HepG2 (cell line): Measurements from ENCODE around the gene ATP7B. TPM values are rescaled to one million over a fixed set of nuclear protein-coding genes. Genes with fewer than 3 reads are reported as not detected.

Source experiments
- ATAC-seq: fragments of 200-7000 bp; cut with Tn5 transposase; 3 replicates; pipeline ENCODE4 v1.9.1; 2020; ENCODE audit warnings: mild to moderate bottlenecking, moderate library complexity
- BruUV-seq: library from RNA; stranded (reverse); fragments of 400-500 nt; replicated peaks from 2 replicates; lab custom pipeline; 2021; lab: Mats Ljungman, UMichigan
- CTCF ChIA-PET: fragments of 300-600 bp; formaldehyde crosslinking; extraction: SDS; loops from one replicate; lab custom pipeline; 2021; ENCODE audit warnings: low total read pairs, inconsistent platforms, low intra/inter-chr PET ratio; lab: Yijun Ruan, JAX
- POLR2A ChIA-PET: fragments of 350-600 bp; sonication (Branson Sonifier 250); formaldehyde crosslinking; loops from one replicate; lab custom pipeline; 2020; ENCODE audit warnings: antibody characterized with exemption, inconsistent platforms; lab: Yijun Ruan, JAX
- DNase-seq: peaks from one replicate; pipeline ENCODE4 v3.0.0-alpha.2; 2015; ENCODE audit warnings: low spot score
- FAIRE-seq: peaks from 3 replicates; lab custom pipeline; 2011; peaks lifted over from hg19 to GRCh38; lab: Jason Lieb, UNC
- H2AFZ ChIP-seq: one replicate; pipeline ENCODE4 v1.6.1; 2011; ENCODE audit warnings: low read length, inconsistent platforms
- H3K27ac ChIP-seq: fragments of 300-600 bp; 3 replicates; pipeline ENCODE4 v1.8.0; 2011; ENCODE audit warnings: mixed run types, mild to moderate bottlenecking, mixed read lengths, low read length, inconsistent platforms; ENCODE audit not compliant: insufficient read depth; ENCODE audit errors: extremely low read length
- H3K27me3 ChIP-seq, 2 experiments: fragments of 200-600 bp in 1 of 2; 2 replicates in 1 of 2; 3 replicates in 1 of 2; pipeline versions ENCODE4 v1.6.0 to v1.8.0; 2011; ENCODE audit warnings: low read length in 2 of 2, mild to moderate bottlenecking in 2 of 2, moderate library complexity in 2 of 2, inconsistent platforms in 1 of 2; ENCODE audit not compliant: insufficient read depth in 2 of 2, control insufficient read depth in 1 of 2
- H3K36me3 ChIP-seq, 2 experiments: fragments of 200-600 bp in 1 of 2; replicated peaks in 1 of 2; 2 replicates in 1 of 2; 3 replicates in 1 of 2; pipeline versions ENCODE4 v1.5.1 to v1.8.0; 2011; ENCODE audit warnings: low read length in 2 of 2, inconsistent platforms in 1 of 2; ENCODE audit not compliant: insufficient read depth in 2 of 2, control insufficient read depth in 1 of 2
- H3K4me1 ChIP-seq: 2 replicates; pipeline ENCODE4 v1.5.1; 2012; ENCODE audit warnings: low read length, inconsistent platforms; ENCODE audit not compliant: insufficient read depth
- H3K4me2 ChIP-seq: 2 replicates; pipeline ENCODE4 v1.6.0; 2011; ENCODE audit warnings: low read depth, low read length, inconsistent platforms
- H3K4me3 ChIP-seq, 3 experiments: fragments of 200-600 bp in 1 of 3; sonication (generic), shearing (Covaris generic) in 1 of 3; replicated peaks in 1 of 3; 2 replicates each; pipeline ENCODE4 v1.5.1; 2011 to 2016; ENCODE audit warnings: low read length in 3 of 3, inconsistent platforms in 2 of 3, low read depth in 2 of 3, mild to moderate bottlenecking in 2 of 3, control low read depth in 1 of 3, mixed read lengths in 1 of 3; ENCODE audit not compliant: insufficient read depth in 1 of 3
- H3K79me2 ChIP-seq: one replicate; pipeline ENCODE4 v1.6.1; 2011; ENCODE audit warnings: low read length, inconsistent platforms; ENCODE audit not compliant: insufficient read depth
- H3K9ac ChIP-seq: 2 replicates; pipeline ENCODE4 v1.6.0; 2011; ENCODE audit warnings: mild to moderate bottlenecking, low read depth, low read length, inconsistent platforms; ENCODE audit not compliant: insufficient read depth
- H3K9me3 ChIP-seq: 2 replicates; pipeline ENCODE4 v1.5.1; 2012; ENCODE audit warnings: mild to moderate bottlenecking, low read length
- H4K20me1 ChIP-seq: 2 replicates; pipeline ENCODE4 v1.6.0; 2011; ENCODE audit warnings: inconsistent platforms, mild to moderate bottlenecking, low read length, moderate library complexity; ENCODE audit not compliant: insufficient read depth
- CEBPZ ChIP-seq: IDR thresholded peaks from 2 replicates; pipeline ENCODE4 v1.6.1; 2012; ENCODE audit warnings: low read length, improper control_type of control experiment
- CENPX ChIP-seq: sonication (generic); formaldehyde crosslinking; IDR thresholded peaks from 2 replicates; pipeline ENCODE4 v1.9.0; 2021; ENCODE audit warnings: mild to moderate bottlenecking, missing genetic modification reagents, moderate library complexity
- NR2C2 ChIP-seq: sonication (generic); formaldehyde crosslinking; IDR thresholded peaks from 2 replicates; pipeline ENCODE4 v1.4.0; 2020; ENCODE audit warnings: missing genetic modification reagents, mild to moderate bottlenecking, moderate library complexity, borderline replicate concordance
- THAP8 ChIP-seq: sonication (generic); formaldehyde crosslinking; IDR thresholded peaks from 2 replicates; pipeline ENCODE4 v1.5.1; 2020; ENCODE audit warnings: missing genetic modification reagents, mild to moderate bottlenecking, borderline replicate concordance
- ZNF382 ChIP-seq: sonication (generic); formaldehyde crosslinking; IDR thresholded peaks from 2 replicates; pipeline ENCODE4 v1.5.0; 2020; ENCODE audit warnings: missing genetic modification reagents, mild to moderate bottlenecking, borderline replicate concordance
- WGBS: methylation state at CpG from one replicate; pipeline ENCODE4 v1.1.6; 2017; ENCODE audit warnings: low lambda C conversion rate; 5-methylcytosine and 5-hydroxymethylcytosine counted together
- in situ Hi-C: cut with HindIII; loops from 2 replicates; pipeline ENCODE4 v1.10.0; 2017; ENCODE audit warnings: low pct_unique_long_range_greater_than_20kb; ENCODE audit not compliant: extremely low pct_ligation_motif_present
- intact Hi-C: fragments of 100-400 bp; cut with micrococcal nuclease; formaldehyde crosslinking; loops from one replicate; pipeline ENCODE4 v1.10.0; 2022; ENCODE audit not compliant: unreplicated experiment
- polyA plus RNA-seq, 8 experiments: library from polyadenylated mRNA; depleted of rRNA in 3 of 8; stranded (reverse) in 7 of 8; unstranded in 1 of 8; fragments of >200 nt; fragmentation: Illumina TruSeq in 4 of 8; extraction: Trizol in 4 of 8; gene quantifications; 2 replicates each; pipeline versions ENCODE4 v1.2.1 to v1.2.3, GENCODE V29; 2011 to 2016; ENCODE audit warnings: low read depth in 4 of 8, missing spikeins in 1 of 8, mixed read lengths in 1 of 8; ENCODE audit not compliant: insufficient read depth in 1 of 8
- total RNA-seq, 5 experiments: library from RNA; depleted of rRNA; stranded (reverse); fragments of >200 nt; fragmentation: Illumina TruSeq; extraction: Trizol; gene quantifications; 2 replicates each; pipeline ENCODE4 v1.2.3, GENCODE V29; 2016; ENCODE audit warnings: low read depth in 1 of 5

Gene ATP7B
- total and polyA plus RNA-seq, 2 of the 13 experiments (the other 11 are each of a cell fraction or from before 2014, with no cell fraction given), result 31.8 to 57.4 TPM

- no TSS peak for BruUV-seq
- POLR2A ChIA-PET, result no interaction called here
- Histone ChIP-seq H2AFZ (no peak overlapping the region), H4K20me1 (no peaks in the 10 kb centered on the region), H3K27ac (no peak overlapping the region), H3K9me3 (no peaks in the 10 kb centered on the region), H3K4me1 (peaks cover 9% of the 10 kb centered on the region), H3K79me2 (no peaks in the 10 kb centered on the region), H3K36me3 (no peaks in the 10 kb centered on the region), H3K4me3 (no peak overlapping the region), H3K27me3 (no peaks in the 10 kb centered on the region), H3K9ac (no peak overlapping the region), H3K4me2 (no peak overlapping the region)
- FAIRE-seq (no peak), ATAC-seq (no peak), DNase-seq (no peak)
- CTCF ChIA-PET, result no interaction called here
- in situ Hi-C loops (no loop called here), intact Hi-C loops (no loop called here)
- 44% methylated on average over 2 of the region's 2 CpGs for WGBS
- TF ChIP-seq ZNF382, result no peak
- TF ChIP-seq THAP8 (CRISPR knock-in tag), result no peak
- no peak for TF ChIP-seq CENPX (CRISPR knock-in tag)
- TF ChIP-seq CEBPZ, result no peak
- TF ChIP-seq NR2C2 (CRISPR knock-in tag), result no peak
Measured at GRCh38 chr13:52048516-52048915, 37.3 kb upstream of the ATP7B start.
